Upper lobe of left lung (tissue), 6 donors: ENCODE measurements around the gene SEC14L6. TPM values are rescaled to one million over a fixed set of nuclear protein-coding genes. Genes with fewer than 3 reads are reported as not detected.
"Not testable (repeated sequence)": the region's sequence is repeated elsewhere in the genome, so short reads cannot be mapped to it uniquely, and the experiment has no call there.

Experiments
- ATAC-seq, 2 donors: fragments of 200-7000 bp; cut with Tn5 transposase; one replicate each; pipeline ENCODE4 v1.9.1; 2022; ENCODE audit warnings: mild to moderate bottlenecking in 2 of 2, moderate library complexity in 2 of 2; ENCODE audit not compliant: low FRiP score in 2 of 2
- DNase-seq, 2 donors: peaks; one replicate each; pipeline ENCODE4 v3.0.0-alpha.2; 2019 to 2020
- H3K27ac ChIP-seq, 4 donors: fragments of 200-600 bp; sonication (generic); one replicate each; pipeline ENCODE4 v1.5.1; 2016 to 2019
- H3K27me3 ChIP-seq, 4 donors: fragments of 200-600 bp; sonication (generic); one replicate each; pipeline ENCODE4 v1.5.1; 2017 to 2019
- H3K36me3 ChIP-seq, 4 donors: fragments of 200-600 bp; sonication (generic); one replicate each; pipeline ENCODE4 v1.5.1; 2016 to 2019
- H3K4me1 ChIP-seq, 4 donors: fragments of 200-600 bp; sonication (generic); one replicate each; pipeline ENCODE4 v1.5.1; 2018 to 2019
- H3K4me3 ChIP-seq, 4 donors: fragments of 200-600 bp; sonication (generic); one replicate each; pipeline ENCODE4 v1.5.1; 2017 to 2019; ENCODE audit warnings: mild to moderate bottlenecking in 2 of 4, moderate library complexity in 1 of 4
- H3K9me3 ChIP-seq, 4 donors: fragments of 200-600 bp; sonication (generic); one replicate each; pipeline ENCODE4 v1.5.1; 2018 to 2019
- CTCF ChIP-seq, 6 experiments: fragments of 450-650 bp in 4 of 6; fragments of 200-600 bp in 2 of 6; sonication (generic) in 2 of 6; IDR thresholded peaks; one replicate each; pipeline ENCODE4 v1.5.1; 2016 to 2019; ENCODE audit warnings: antibody characterized with exemption in 6 of 6
- EP300 ChIP-seq, 4 donors: sonication (generic); formaldehyde crosslinking; IDR thresholded peaks; one replicate each; pipeline ENCODE4 v1.5.1; 2017; ENCODE audit warnings: antibody characterized with exemption in 4 of 4, control low read depth in 2 of 4
- POLR2A ChIP-seq, 4 donors: fragments of 450-650 bp; IDR thresholded peaks; one replicate each; pipeline ENCODE4 v1.5.1; 2016 to 2017; ENCODE audit warnings: antibody characterized with exemption in 4 of 4, mild to moderate bottlenecking in 2 of 4
- POLR2AphosphoS5 ChIP-seq, 2 donors: sonication (generic); formaldehyde crosslinking; IDR thresholded peaks; one replicate each; pipeline ENCODE4 v1.5.1; 2017; ENCODE audit warnings: antibody characterized with exemption in 2 of 2
- WGBS, 2 donors: methylation state at CpG; one replicate each; pipeline ENCODE4 v1.1.5; 2017 to 2018; 5-methylcytosine and 5-hydroxymethylcytosine counted together
- total RNA-seq, 6 donors: library from RNA; depleted of rRNA in 4 of 6; stranded (reverse); fragments of >200 nt in 4 of 6; gene quantifications; one replicate each; pipeline versions ENCODE4 v1.1.0 to v1.2.1, GENCODE V29; 2016 to 2021
- donor health status: DM: no; HTN: no; CAD: no; lungs with moderate emphysema.
- donor health status: DM: no; HTN: yes; CAD: no; lungs with severe emphysema.

The SEC14L6 gene
- total RNA-seq, 6 donors from 2014 or later: 11.4 to 41.3 (median 20.9) TPM

- Histone ChIP-seq H3K9me3 (no peaks in the 10 kb centered on the region), H3K4me3 (no peak overlapping the region), H3K36me3 (no peaks in the 10 kb centered on the region), H3K4me1 (no peaks in the 10 kb centered on the region), H3K27ac (no peak overlapping the region), H3K27me3 (no peaks in the 10 kb centered on the region)
- 78 to 85% methylated on average over 1 to 8 of the region's 8 CpGs for WGBS, 2 donors
- ATAC-seq (no peak), DNase-seq (no peak)
- TF ChIP-seq CTCF (IDR thresholded peaks at IDR 0.05): no peak
- no peak for TF ChIP-seq POLR2A (IDR thresholded peaks at IDR 0.05)
- TF ChIP-seq POLR2AphosphoS5 (IDR thresholded peaks at IDR 0.05): no peak
- no peak for TF ChIP-seq EP300 (IDR thresholded peaks at IDR 0.05)
Measured at GRCh38 chr22:30557243-30557642, 10.7 kb upstream of the SEC14L6 start.

- no peaks in the 10 kb centered on the region for H3K4me1 ChIP-seq
- no peaks in the 10 kb centered on the region for H3K27me3 ChIP-seq
- no peak overlapping the region for H3K4me3 ChIP-seq
- TF ChIP-seq POLR2AphosphoS5 (IDR thresholded peaks at IDR 0.05): no peak
- peak in 1 of 6 experiments; percentile 11 for TF ChIP-seq CTCF (IDR thresholded peaks at IDR 0.05)
- no peak overlapping the region for H3K27ac ChIP-seq
- H3K9me3 ChIP-seq: no peaks in the 10 kb centered on the region
- DNase-seq: no peak
- ATAC-seq: peak in 1 of 2 donors; percentile 42
- H3K36me3 ChIP-seq: no peaks in the 10 kb centered on the region
- WGBS, 2 donors: 70 to 74% methylated on average over 6 of the region's 6 CpGs
Measured at GRCh38 chr22:30556388-30556787, 9.8 kb upstream of the SEC14L6 start.

GRCh38 chr22:30555282-30556210 lies 9.0 kb upstream of the SEC14L6 start:
- Histone ChIP-seq H3K4me1 (no peaks in the 10 kb centered on the region), H3K27me3 (no peaks in the 10 kb centered on the region), H3K36me3 (no peaks in the 10 kb centered on the region), H3K27ac (no peak overlapping the region), H3K9me3 (no peaks in the 10 kb centered on the region), H3K4me3 (no peak overlapping the region)
- ATAC-seq (no peak), DNase-seq (peak in 1 of 2 donors; percentile 83)
- TF ChIP-seq POLR2A (IDR thresholded peaks at IDR 0.05) (no peak), CTCF (IDR thresholded peaks at IDR 0.05) (no peak), POLR2AphosphoS5 (IDR thresholded peaks at IDR 0.05) (no peak), EP300 (IDR thresholded peaks at IDR 0.05) (no peak)
- 93 to 96% methylated on average over 70 to 73 of the region's 73 CpGs for WGBS, 2 donors

- H3K9me3 ChIP-seq: no peaks in the 10 kb centered on the region
- H3K27ac ChIP-seq: no peak overlapping the region
- H3K4me1 ChIP-seq: no peaks in the 10 kb centered on the region
- TF ChIP-seq EP300 (IDR thresholded peaks at IDR 0.05) (no peak), POLR2A (IDR thresholded peaks at IDR 0.05) (no peak), CTCF (IDR thresholded peaks at IDR 0.05) (no peak), POLR2AphosphoS5 (IDR thresholded peaks at IDR 0.05) (no peak)
- DNase-seq: no peak
- no peaks in the 10 kb centered on the region for H3K27me3 ChIP-seq
- 92% methylated on average over 7 of the region's 7 CpGs for WGBS, 2 donors
- no peak overlapping the region for H3K4me3 ChIP-seq
- no peaks in the 10 kb centered on the region for H3K36me3 ChIP-seq
- no peak for ATAC-seq
Measured at GRCh38 chr22:30553971-30554370, 7.4 kb upstream of the SEC14L6 start.

- WGBS, 2 donors: 0 to 50% methylated on average over 1 of the region's 1 CpG
- TF ChIP-seq EP300 (IDR thresholded peaks at IDR 0.05): no peak
- no peak for TF ChIP-seq POLR2A (IDR thresholded peaks at IDR 0.05)
- TF ChIP-seq CTCF (IDR thresholded peaks at IDR 0.05): no peak
- no peak for TF ChIP-seq POLR2AphosphoS5 (IDR thresholded peaks at IDR 0.05)
- DNase-seq (no peak), ATAC-seq (no peak)
- Histone ChIP-seq H3K27ac (no peak overlapping the region), H3K4me3 (no peak overlapping the region), H3K27me3 (no peaks in the 10 kb centered on the region), H3K9me3 (no peaks in the 10 kb centered on the region), H3K4me1 (no peaks in the 10 kb centered on the region), H3K36me3 (no peaks in the 10 kb centered on the region)
Measured at GRCh38 chr22:30552719-30553118, 6.2 kb upstream of the SEC14L6 start.

- not testable (repeated sequence) for ATAC-seq, H3K9me3 ChIP-seq, H3K27me3 ChIP-seq, H3K27ac ChIP-seq, H3K4me1 ChIP-seq, H3K4me3 ChIP-seq, DNase-seq, H3K36me3 ChIP-seq
- 92 to 96% methylated on average over 3 of the region's 3 CpGs for WGBS, 2 donors
Measured at GRCh38 chr22:30551813-30552212, 5.3 kb upstream of the SEC14L6 start.
